Effector memory CD8-positive, alpha-beta T cell (primary cell): ENCODE measurements around the gene SEMA4D.

Experiments
- ATAC-seq: fragments of 150-1000 bp; cut with Tn5 transposase; replicated peaks from 2 replicates; pipeline ENCODE4 v1.10.0; 2021; ENCODE audit warnings: mild to moderate bottlenecking, moderate library complexity
- DNase-seq, 3 experiments: peaks; one replicate each; pipeline ENCODE4 v3.0.0; 2021
- H3K27ac Mint-ChIP-seq, 2 donors: one replicate each; pipeline ENCODE4 v1.8.0; 2022; ENCODE audit warnings: mild to moderate bottlenecking in 2 of 2, mixed read lengths in 2 of 2, moderate library complexity in 2 of 2
- H3K27me3 Mint-ChIP-seq, 2 donors: one replicate each; pipeline ENCODE4 v1.8.0; 2022; ENCODE audit warnings: mixed read lengths in 2 of 2
- H3K36me3 Mint-ChIP-seq: one replicate; pipeline ENCODE4 v1.8.0; 2022; ENCODE audit warnings: mild to moderate bottlenecking, moderate library complexity, mixed read lengths; ENCODE audit not compliant: insufficient read depth
- H3K4me1 Mint-ChIP-seq, 2 donors: one replicate each; pipeline ENCODE4 v1.8.0; 2022; ENCODE audit warnings: low read depth in 2 of 2, mixed read lengths in 2 of 2
- H3K4me3 Mint-ChIP-seq, 2 donors: one replicate each; pipeline ENCODE4 v1.8.0; 2022; ENCODE audit warnings: mild to moderate bottlenecking in 2 of 2, mixed read lengths in 2 of 2, moderate library complexity in 2 of 2
- H3K9me3 Mint-ChIP-seq, 2 donors: one replicate each; pipeline ENCODE4 v1.8.0; 2022; ENCODE audit warnings: mixed read lengths in 2 of 2

SEMA4D gene

GRCh38 chr9:89525446-89526374 is 27.8 kb upstream of the SEMA4D start:
- H3K9me3 Mint-ChIP-seq = no peaks in the 10 kb centered on the region
- DNase-seq (no peak), ATAC-seq (no peak)
- peaks cover 12% of the 10 kb centered on the region for H3K36me3 Mint-ChIP-seq
- peaks cover 82 to 84% of the 10 kb centered on the region in 2 donors for H3K4me1 Mint-ChIP-seq
- peak overlapping the region; percentile 52 to 75 for H3K4me3 Mint-ChIP-seq
- H3K27ac Mint-ChIP-seq = peak overlapping the region; percentile 42 to 97
- H3K27me3 Mint-ChIP-seq = no peaks in the 10 kb centered on the region

- H3K27me3 Mint-ChIP-seq = no peaks in the 10 kb centered on the region
- no peaks in the 10 kb centered on the region for H3K9me3 Mint-ChIP-seq
- peaks cover 11% of the 10 kb centered on the region for H3K36me3 Mint-ChIP-seq
- no peak for DNase-seq
- H3K4me1 Mint-ChIP-seq = peaks cover 82 to 84% of the 10 kb centered on the region in 2 donors
- H3K27ac Mint-ChIP-seq = peak overlapping the region; percentile 42 to 97
- H3K4me3 Mint-ChIP-seq = peak overlapping the region; percentile 62 to 75
- ATAC-seq = no peak
These were observed 27.1 kb upstream of the SEMA4D start for GRCh38 chr9:89524963-89525362.

- peak overlapping the region; percentile 62 to 71 for H3K4me3 Mint-ChIP-seq
- H3K27ac Mint-ChIP-seq = peak overlapping the region; percentile 42 to 97
- DNase-seq = peak; percentile 25 to 46 (median 40)
These were observed 26.0 kb upstream of the SEMA4D start for GRCh38 chr9:89523948-89524347.

GRCh38 chr9:89522959-89523285 is 25.0 kb upstream of the SEMA4D start:
- ATAC-seq = no peak
- H3K27ac Mint-ChIP-seq = peak overlapping the region; percentile 91 to 97
- H3K27me3 Mint-ChIP-seq = no peaks in the 10 kb centered on the region
- H3K36me3 Mint-ChIP-seq = peaks cover 7% of the 10 kb centered on the region
- H3K4me3 Mint-ChIP-seq = peak overlapping the region; percentile 65 to 71
- no peak for DNase-seq
- peaks cover 76 to 80% of the 10 kb centered on the region in 2 donors for H3K4me1 Mint-ChIP-seq
- no peaks in the 10 kb centered on the region for H3K9me3 Mint-ChIP-seq

More at GRCh38 chr9:89523948-89524347, 26.0 kb upstream of the SEMA4D start:
- H3K27me3 Mint-ChIP-seq = no peaks in the 10 kb centered on the region
- ATAC-seq = peak; percentile 50
- H3K36me3 Mint-ChIP-seq = peaks cover 7% of the 10 kb centered on the region
- H3K9me3 Mint-ChIP-seq = no peaks in the 10 kb centered on the region
- peaks cover 82 to 86% of the 10 kb centered on the region in 2 donors for H3K4me1 Mint-ChIP-seq

GRCh38 chr9:89522261-89522958 is 24.5 kb upstream of the SEMA4D start:
- DNase-seq = peak; percentile 67 to 68 (median 68)
- Mint-ChIP-seq H3K36me3 (peaks cover 7% of the 10 kb centered on the region), H3K27me3 (no peaks in the 10 kb centered on the region), H3K9me3 (no peaks in the 10 kb centered on the region), H3K4me1 (peaks cover 74 to 76% of the 10 kb centered on the region in 2 donors), H3K27ac (peak overlapping the region; percentile 91 to 97), H3K4me3 (peak overlapping the region; percentile 65 to 71)
- peak; percentile 88 for ATAC-seq

GRCh38 chr9:89519366-89519805 is 21.5 kb upstream of the SEMA4D start:
- peak overlapping the region; percentile 64 to 69 for H3K4me3 Mint-ChIP-seq
- peaks cover 4% of the 10 kb centered on the region for H3K36me3 Mint-ChIP-seq
- H3K9me3 Mint-ChIP-seq = no peaks in the 10 kb centered on the region
- DNase-seq (no peak), ATAC-seq (no peak)
- peak overlapping the region; percentile 91 to 94 for H3K27ac Mint-ChIP-seq
- H3K4me1 Mint-ChIP-seq = peaks cover 54 to 55% of the 10 kb centered on the region in 2 donors
- H3K27me3 Mint-ChIP-seq = no peaks in the 10 kb centered on the region

- Mint-ChIP-seq H3K9me3 (no peaks in the 10 kb centered on the region), H3K36me3 (peaks cover 3% of the 10 kb centered on the region), H3K4me1 (peaks cover 48% of the 10 kb centered on the region in 2 donors), H3K4me3 (peak overlapping the region; percentile 64 to 69), H3K27me3 (no peaks in the 10 kb centered on the region), H3K27ac (peak overlapping the region; percentile 91 to 94)
- ATAC-seq (no peak), DNase-seq (no peak)
These were observed 20.8 kb upstream of the SEMA4D start for GRCh38 chr9:89518466-89519365.

- peaks cover 44 to 47% of the 10 kb centered on the region in 2 donors for H3K4me1 Mint-ChIP-seq
- ATAC-seq (no peak), DNase-seq (no peak)
- no peaks in the 10 kb centered on the region for H3K36me3 Mint-ChIP-seq
- H3K27me3 Mint-ChIP-seq = no peaks in the 10 kb centered on the region
- no peak overlapping the region for H3K4me3 Mint-ChIP-seq
- no peak overlapping the region for H3K27ac Mint-ChIP-seq
- H3K9me3 Mint-ChIP-seq = no peaks in the 10 kb centered on the region
These were observed 17.5 kb upstream of the SEMA4D start for GRCh38 chr9:89515416-89515815.

- Mint-ChIP-seq H3K27ac (no peak overlapping the region), H3K9me3 (no peaks in the 10 kb centered on the region), H3K36me3 (no peaks in the 10 kb centered on the region), H3K4me1 (peaks cover 43 to 44% of the 10 kb centered on the region in 2 donors), H3K4me3 (no peak overlapping the region), H3K27me3 (no peaks in the 10 kb centered on the region)
- no peak for ATAC-seq
- no peak for DNase-seq
These were observed 17.0 kb upstream of the SEMA4D start for GRCh38 chr9:89514956-89515355.

GRCh38 chr9:89514337-89514736 is 16.4 kb upstream of the SEMA4D start:
- Mint-ChIP-seq H3K4me3 (no peak overlapping the region), H3K4me1 (peaks cover 40 to 41% of the 10 kb centered on the region in 2 donors), H3K27ac (no peak overlapping the region), H3K27me3 (no peaks in the 10 kb centered on the region), H3K9me3 (no peaks in the 10 kb centered on the region), H3K36me3 (no peaks in the 10 kb centered on the region)
- no peak for DNase-seq
- ATAC-seq = no peak

GRCh38 chr9:89513837-89514236 is 15.9 kb upstream of the SEMA4D start:
- H3K9me3 Mint-ChIP-seq = no peaks in the 10 kb centered on the region
- ATAC-seq (no peak), DNase-seq (no peak)
- H3K4me1 Mint-ChIP-seq = peaks cover 39 to 40% of the 10 kb centered on the region in 2 donors
- no peak overlapping the region for H3K27ac Mint-ChIP-seq
- no peak overlapping the region for H3K4me3 Mint-ChIP-seq
- no peaks in the 10 kb centered on the region for H3K27me3 Mint-ChIP-seq
- no peaks in the 10 kb centered on the region for H3K36me3 Mint-ChIP-seq

- Mint-ChIP-seq H3K27me3 (no peaks in the 10 kb centered on the region), H3K4me1 (peaks cover 44 to 50% of the 10 kb centered on the region in 2 donors), H3K9me3 (no peaks in the 10 kb centered on the region), H3K36me3 (no peaks in the 10 kb centered on the region), H3K27ac (no peak overlapping the region), H3K4me3 (no peak overlapping the region)
- no peak for DNase-seq
- ATAC-seq = no peak
These were observed 14.5 kb upstream of the SEMA4D start for GRCh38 chr9:89512382-89512781.
